HL-60 (cell line): ENCODE measurements around the gene SEC14L2.

Experiments used
- GABPA ChIP-seq: IDR thresholded peaks from 2 replicates; pipeline ENCODE4 v1.6.1; 2012; ENCODE audit warnings: low read depth
- TF ChIP-seq, protein P1 (sequence below): IDR thresholded peaks from one replicate; pipeline ENCODE4 v1.5.1; 2011; ENCODE audit warnings: low read length, control low read depth, inconsistent platforms; ENCODE audit not compliant: insufficient read depth
- TF ChIP-seq, protein P2 (sequence below): IDR thresholded peaks from 2 replicates; pipeline ENCODE4 v1.6.1; 2012; ENCODE audit warnings: low read depth; ENCODE audit not compliant: insufficient replicate concordance

DNA sequence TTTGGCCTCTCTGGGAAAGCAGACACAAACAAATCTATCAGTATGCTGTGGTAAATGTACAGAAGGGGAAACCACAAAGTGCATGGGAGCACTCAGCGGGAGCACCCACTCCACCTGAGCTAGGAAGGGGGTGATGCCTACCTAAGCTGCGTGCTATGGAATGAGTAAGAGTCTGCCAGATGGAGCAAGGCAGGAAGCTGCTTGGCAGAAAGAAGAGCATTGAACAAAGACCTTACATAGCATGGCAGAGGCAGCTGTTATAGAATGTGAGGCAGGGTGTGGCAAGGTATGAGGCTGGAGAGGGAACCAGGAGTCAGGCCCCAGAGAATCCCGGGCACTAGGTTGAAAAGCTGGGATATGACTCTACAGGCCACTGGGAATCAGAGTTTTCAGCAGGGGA is 15.0 kb downstream of the SEC14L2 start:
- TF ChIP-seq, protein P1, sequence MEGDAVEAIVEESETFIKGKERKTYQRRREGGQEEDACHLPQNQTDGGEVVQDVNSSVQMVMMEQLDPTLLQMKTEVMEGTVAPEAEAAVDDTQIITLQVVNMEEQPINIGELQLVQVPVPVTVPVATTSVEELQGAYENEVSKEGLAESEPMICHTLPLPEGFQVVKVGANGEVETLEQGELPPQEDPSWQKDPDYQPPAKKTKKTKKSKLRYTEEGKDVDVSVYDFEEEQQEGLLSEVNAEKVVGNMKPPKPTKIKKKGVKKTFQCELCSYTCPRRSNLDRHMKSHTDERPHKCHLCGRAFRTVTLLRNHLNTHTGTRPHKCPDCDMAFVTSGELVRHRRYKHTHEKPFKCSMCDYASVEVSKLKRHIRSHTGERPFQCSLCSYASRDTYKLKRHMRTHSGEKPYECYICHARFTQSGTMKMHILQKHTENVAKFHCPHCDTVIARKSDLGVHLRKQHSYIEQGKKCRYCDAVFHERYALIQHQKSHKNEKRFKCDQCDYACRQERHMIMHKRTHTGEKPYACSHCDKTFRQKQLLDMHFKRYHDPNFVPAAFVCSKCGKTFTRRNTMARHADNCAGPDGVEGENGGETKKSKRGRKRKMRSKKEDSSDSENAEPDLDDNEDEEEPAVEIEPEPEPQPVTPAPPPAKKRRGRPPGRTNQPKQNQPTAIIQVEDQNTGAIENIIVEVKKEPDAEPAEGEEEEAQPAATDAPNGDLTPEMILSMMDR: no peak
- no peak for TF ChIP-seq GABPA
- TF ChIP-seq, protein P2, sequence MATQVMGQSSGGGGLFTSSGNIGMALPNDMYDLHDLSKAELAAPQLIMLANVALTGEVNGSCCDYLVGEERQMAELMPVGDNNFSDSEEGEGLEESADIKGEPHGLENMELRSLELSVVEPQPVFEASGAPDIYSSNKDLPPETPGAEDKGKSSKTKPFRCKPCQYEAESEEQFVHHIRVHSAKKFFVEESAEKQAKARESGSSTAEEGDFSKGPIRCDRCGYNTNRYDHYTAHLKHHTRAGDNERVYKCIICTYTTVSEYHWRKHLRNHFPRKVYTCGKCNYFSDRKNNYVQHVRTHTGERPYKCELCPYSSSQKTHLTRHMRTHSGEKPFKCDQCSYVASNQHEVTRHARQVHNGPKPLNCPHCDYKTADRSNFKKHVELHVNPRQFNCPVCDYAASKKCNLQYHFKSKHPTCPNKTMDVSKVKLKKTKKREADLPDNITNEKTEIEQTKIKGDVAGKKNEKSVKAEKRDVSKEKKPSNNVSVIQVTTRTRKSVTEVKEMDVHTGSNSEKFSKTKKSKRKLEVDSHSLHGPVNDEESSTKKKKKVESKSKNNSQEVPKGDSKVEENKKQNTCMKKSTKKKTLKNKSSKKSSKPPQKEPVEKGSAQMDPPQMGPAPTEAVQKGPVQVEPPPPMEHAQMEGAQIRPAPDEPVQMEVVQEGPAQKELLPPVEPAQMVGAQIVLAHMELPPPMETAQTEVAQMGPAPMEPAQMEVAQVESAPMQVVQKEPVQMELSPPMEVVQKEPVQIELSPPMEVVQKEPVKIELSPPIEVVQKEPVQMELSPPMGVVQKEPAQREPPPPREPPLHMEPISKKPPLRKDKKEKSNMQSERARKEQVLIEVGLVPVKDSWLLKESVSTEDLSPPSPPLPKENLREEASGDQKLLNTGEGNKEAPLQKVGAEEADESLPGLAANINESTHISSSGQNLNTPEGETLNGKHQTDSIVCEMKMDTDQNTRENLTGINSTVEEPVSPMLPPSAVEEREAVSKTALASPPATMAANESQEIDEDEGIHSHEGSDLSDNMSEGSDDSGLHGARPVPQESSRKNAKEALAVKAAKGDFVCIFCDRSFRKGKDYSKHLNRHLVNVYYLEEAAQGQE: no peak
